Neural cell (in vitro differentiated cells): Measurements from ENCODE around the gene ANKRD35. TPM values are rescaled to one million over a fixed set of nuclear protein-coding genes. Genes with fewer than 3 reads are reported as not detected.

ENCODE experiments used
- H2AFZ ChIP-seq: fragments of 200-600, 300-800 bp; sonication (generic), shearing (Covaris generic); 2 replicates; pipeline ENCODE4 v1.6.0; 2014; ENCODE audit warnings: low read depth, mild to moderate bottlenecking, antibody characterized with exemption, low read length, moderate library complexity
- H3F3A ChIP-seq: fragments of 200-600 bp; shearing (Covaris generic); 2 replicates; pipeline ENCODE4 v1.6.1; 2016; ENCODE audit warnings: mild to moderate bottlenecking, moderate library complexity, mixed read lengths, antibody characterized with exemption, low read length; ENCODE audit not compliant: insufficient read depth, poor library complexity, severe bottlenecking
- H3K27ac ChIP-seq: fragments of 200-600, 300-800 bp; sonication (generic), shearing (Covaris generic); 2 replicates; pipeline ENCODE4 v1.5.1; 2014; ENCODE audit warnings: mild to moderate bottlenecking, low read length, moderate library complexity
- H3K27me3 ChIP-seq: fragments of 300-800, 200-600 bp; sonication (generic), shearing (Covaris generic); 2 replicates; pipeline ENCODE4 v1.6.0; 2014; ENCODE audit warnings: mild to moderate bottlenecking, low read depth, low read length, moderate library complexity; ENCODE audit not compliant: insufficient read depth
- H3K36me3 ChIP-seq: fragments of 300-800, 200-600 bp; sonication (generic), shearing (Covaris generic); 2 replicates; pipeline ENCODE4 v1.5.1; 2014; ENCODE audit warnings: mild to moderate bottlenecking, antibody characterized with exemption, low read length, moderate library complexity; ENCODE audit not compliant: insufficient read depth
- H3K4me2 ChIP-seq: fragments of 300-800, 200-600 bp; sonication (generic), shearing (Covaris generic); 2 replicates; pipeline ENCODE4 v1.6.0; 2014; ENCODE audit warnings: mild to moderate bottlenecking, low read length
- H3K4me3 ChIP-seq: fragments of 300-800, 200-600 bp; sonication (generic), shearing (Covaris generic); 2 replicates; pipeline ENCODE4 v1.5.1; 2014; ENCODE audit warnings: mild to moderate bottlenecking, low read length, moderate library complexity
- H3K79me2 ChIP-seq: fragments of 200-600 bp; shearing (Covaris generic); replicated peaks from 2 replicates; pipeline ENCODE4 v1.6.0; 2014; ENCODE audit warnings: mild to moderate bottlenecking, low read length, moderate library complexity; ENCODE audit not compliant: insufficient read depth
- H3K9ac ChIP-seq: fragments of 300-800, 200-600 bp; sonication (generic), shearing (Covaris generic); 2 replicates; pipeline ENCODE4 v1.6.1; 2016; ENCODE audit warnings: mild to moderate bottlenecking, low read length, mixed read lengths
- H3K9me2 ChIP-seq: fragments of 200-600 bp; shearing (Covaris generic); 2 replicates; pipeline ENCODE4 v1.6.1; 2016; ENCODE audit warnings: mild to moderate bottlenecking, low read length, mixed read lengths; ENCODE audit not compliant: insufficient read depth
- H3K9me3 ChIP-seq: fragments of 200-600, 300-800 bp; sonication (generic), shearing (Covaris generic); 2 replicates; pipeline ENCODE4 v1.6.1; 2016; ENCODE audit warnings: mild to moderate bottlenecking, mixed run types, low read length, moderate library complexity, mixed read lengths
- H4K20me1 ChIP-seq: fragments of 200-600 bp; shearing (Covaris generic); 2 replicates; pipeline ENCODE4 v1.6.1; 2016; ENCODE audit warnings: mild to moderate bottlenecking, mixed run types; ENCODE audit not compliant: insufficient read depth
- CTCF ChIP-seq: fragments of 450-650 bp; IDR thresholded peaks from 2 replicates; pipeline ENCODE4 v1.5.1; 2014; ENCODE audit warnings: antibody characterized with exemption, mild to moderate bottlenecking, moderate library complexity; ENCODE audit not compliant: poor library complexity, severe bottlenecking
- EP300 ChIP-seq: fragments of 450-650 bp; conservative IDR thresholded peaks from 2 replicates; pipeline ENCODE4 v1.6.1; 2014; ENCODE audit warnings: antibody characterized with exemption, mild to moderate bottlenecking, moderate library complexity; ENCODE audit not compliant: poor library complexity, severe bottlenecking
- EZH2 ChIP-seq: fragments of 200-600, 300-800 bp; shearing (Covaris generic), sonication (generic); IDR thresholded peaks from 2 replicates; pipeline ENCODE4 v1.6.1; 2014; ENCODE audit warnings: antibody characterized with exemption, low read length, borderline replicate concordance, mild to moderate bottlenecking; ENCODE audit not compliant: insufficient read depth, poor library complexity, severe bottlenecking
- MXI1 ChIP-seq: fragments of 450-650 bp; conservative IDR thresholded peaks from 2 replicates; pipeline ENCODE4 v1.6.1; 2014; ENCODE audit warnings: antibody characterized with exemption, mild to moderate bottlenecking; ENCODE audit not compliant: poor library complexity, severe bottlenecking
- POLR2AphosphoS5 ChIP-seq: IDR thresholded peaks from 2 replicates; pipeline ENCODE4 v1.6.1; 2012
- RAD21 ChIP-seq: fragments of 450-650 bp; conservative IDR thresholded peaks from 2 replicates; pipeline ENCODE4 v1.6.1; 2014; ENCODE audit warnings: antibody characterized with exemption, mild to moderate bottlenecking, moderate library complexity
- REST ChIP-seq: IDR thresholded peaks from 2 replicates; pipeline ENCODE4 v1.6.1; 2012; ENCODE audit warnings: borderline replicate concordance
- SMC3 ChIP-seq: fragments of 450-650 bp; conservative IDR thresholded peaks from 2 replicates; pipeline ENCODE4 v1.6.1; 2014; ENCODE audit warnings: antibody characterized with exemption, mild to moderate bottlenecking, moderate library complexity; ENCODE audit not compliant: poor library complexity
- TAF1 ChIP-seq: IDR thresholded peaks from 2 replicates; pipeline ENCODE4 v1.6.1; 2012; ENCODE audit warnings: low read depth
- polyA plus RNA-seq: library from polyadenylated mRNA; depleted of rRNA; stranded (reverse); fragments of >200 nt; gene quantifications from 2 replicates; pipeline ENCODE4 v1.2.3, GENCODE V29; 2014

ANKRD35 gene
- polyA plus RNA-seq, 1 donor from 2014 or later = not detected

- no peak overlapping the region for H3K4me3 ChIP-seq
- H3K79me2 ChIP-seq = no peaks in the 10 kb centered on the region
Measured at GRCh38 chr1:145874646-145875045, 11.0 kb downstream of the ANKRD35 start.

More at GRCh38 chr1:145874646-145875045, 11.0 kb downstream of the ANKRD35 start:
- Histone ChIP-seq H3K9ac (no peak overlapping the region), H3F3A (no peaks in the 10 kb centered on the region), H2AFZ (no peak overlapping the region), H3K36me3 (no peaks in the 10 kb centered on the region), H3K27ac (no peak overlapping the region), H3K27me3 (peaks cover 8% of the 10 kb centered on the region), H3K4me2 (no peak overlapping the region), H3K9me3 (no peaks in the 10 kb centered on the region), H4K20me1 (no peaks in the 10 kb centered on the region), H3K9me2 (no peaks in the 10 kb centered on the region)
- no peak for TF ChIP-seq SMC3
- no peak for TF ChIP-seq MXI1
- no peak for TF ChIP-seq CTCF
- TF ChIP-seq REST = no peak
- no peak for TF ChIP-seq POLR2AphosphoS5
- TF ChIP-seq EZH2 = no peak
- TF ChIP-seq RAD21 = no peak
- no peak for TF ChIP-seq EP300
- TF ChIP-seq TAF1 = no peak
